CD4-positive, alpha-beta T cell (primary cell): Measurements from ENCODE around the gene MIPOL1. TPM values are rescaled to one million over a fixed set of nuclear protein-coding genes. Genes with fewer than 3 reads are reported as not detected.

ENCODE experiments used
- ATAC-seq: fragments of 200-7000 bp; cut with Tn5 transposase; one replicate; pipeline ENCODE4 v1.10.0; 2022; ENCODE audit warnings: mild to moderate bottlenecking; ENCODE audit not compliant: poor library complexity
- CTCF ChIA-PET: fragments of 350-600 bp; sonication (Branson Sonifier 250); formaldehyde crosslinking; loops from one replicate; lab custom pipeline; 2021; ENCODE audit warnings: antibody characterized with exemption, inconsistent platforms; lab: Charles Lee
- POLR2A ChIA-PET: fragments of 350-600 bp; sonication (Branson Sonifier 250); formaldehyde crosslinking; loops from one replicate; lab custom pipeline; 2021; ENCODE audit warnings: antibody characterized with exemption, inconsistent platforms; lab: Charles Lee
- DNase-seq, 14 experiments: peaks; one replicate each; pipeline ENCODE4 v3.0.0-alpha.2; 2013 to 2020; ENCODE audit warnings: mixed read lengths in 2 of 14
- H3K27ac ChIP-seq, 2 donors: one replicate each; pipeline versions ENCODE4 v1.5.1 to v1.7.0; 2013; ENCODE audit warnings: low read length in 2 of 2, low read depth in 1 of 2, mild to moderate bottlenecking in 1 of 2
- H3K27me3 ChIP-seq, 2 experiments: 1 replicate in 1 of 2; 2 replicates in 1 of 2; pipeline versions ENCODE4 v1.6.1 to v1.7.0; 2013; ENCODE audit warnings: low read length in 2 of 2, control low read depth in 1 of 2, mild to moderate bottlenecking in 1 of 2, moderate library complexity in 1 of 2; ENCODE audit not compliant: insufficient read depth in 2 of 2, control insufficient read depth in 1 of 2
- H3K36me3 ChIP-seq: one replicate; pipeline ENCODE4 v1.6.1; 2013; ENCODE audit warnings: low read length, control low read depth; ENCODE audit not compliant: insufficient read depth
- H3K4me1 ChIP-seq: one replicate; pipeline ENCODE4 v1.6.1; 2013; ENCODE audit warnings: low read length, control low read depth; ENCODE audit not compliant: insufficient read depth
- H3K4me3 ChIP-seq: one replicate; pipeline ENCODE4 v1.5.1; 2013; ENCODE audit warnings: mild to moderate bottlenecking, low read length, moderate library complexity
- H3K9me3 ChIP-seq, 2 experiments: 1 replicate in 1 of 2; 2 replicates in 1 of 2; pipeline versions ENCODE4 v1.6.1 to v1.7.0; 2013; ENCODE audit warnings: low read length in 2 of 2, mild to moderate bottlenecking in 2 of 2, control low read depth in 1 of 2, moderate library complexity in 1 of 2; ENCODE audit not compliant: control insufficient read depth in 1 of 2, insufficient read depth in 1 of 2
- H3K27ac Mint-ChIP-seq: one replicate; pipeline ENCODE4 v1.8.0; 2020; ENCODE audit warnings: mixed read lengths
- H3K27me3 Mint-ChIP-seq: one replicate; pipeline ENCODE4 v1.8.0; 2021; ENCODE audit warnings: mixed read lengths
- H3K36me3 Mint-ChIP-seq: one replicate; pipeline ENCODE4 v1.8.0; 2021; ENCODE audit warnings: low read depth, mixed read lengths
- H3K4me1 Mint-ChIP-seq: one replicate; pipeline ENCODE4 v1.8.0; 2021; ENCODE audit warnings: low read depth, mixed read lengths
- H3K4me3 Mint-ChIP-seq: one replicate; pipeline ENCODE4 v1.8.0; 2020; ENCODE audit warnings: mild to moderate bottlenecking, mixed read lengths
- H3K9me3 Mint-ChIP-seq: one replicate; pipeline ENCODE4 v1.8.0; 2020; ENCODE audit warnings: mixed read lengths
- CTCF ChIP-seq: fragments of 200-600 bp; IDR thresholded peaks from one replicate; pipeline ENCODE4 v1.8.0; 2022; ENCODE audit warnings: antibody characterized with exemption, mild to moderate bottlenecking
- intact Hi-C, 2 experiments: fragments of 100-400 bp; cut with DNase I in 1 of 2; cut with micrococcal nuclease in 1 of 2; formaldehyde crosslinking; loops; one replicate each; pipeline versions ENCODE4 v1.15.1 to v1.9.0; 2023 to 2025; cut with DNase I, micrococcal nuclease
- total RNA-seq, 174 experiments: library from RNA in 2 of 174; stranded (reverse) in 2 of 174; gene quantifications; one replicate each; pipeline ENCODE4 v1.2.3 and lab custom pipeline; 2021 to 2026

Gene MIPOL1
- total RNA-seq, 2 experiments from 2014 or later, result 0.30 TPM; not detected in 1

- peaks cover 0 to 46% of the 10 kb centered on the region in 2 experiments for H3K9me3 ChIP-seq
- peaks cover 82% of the 10 kb centered on the region for H3K27me3 Mint-ChIP-seq
Observed at GRCh38 chr14:37591311-37591940, 393.7 kb downstream of the MIPOL1 start.

DNA sequence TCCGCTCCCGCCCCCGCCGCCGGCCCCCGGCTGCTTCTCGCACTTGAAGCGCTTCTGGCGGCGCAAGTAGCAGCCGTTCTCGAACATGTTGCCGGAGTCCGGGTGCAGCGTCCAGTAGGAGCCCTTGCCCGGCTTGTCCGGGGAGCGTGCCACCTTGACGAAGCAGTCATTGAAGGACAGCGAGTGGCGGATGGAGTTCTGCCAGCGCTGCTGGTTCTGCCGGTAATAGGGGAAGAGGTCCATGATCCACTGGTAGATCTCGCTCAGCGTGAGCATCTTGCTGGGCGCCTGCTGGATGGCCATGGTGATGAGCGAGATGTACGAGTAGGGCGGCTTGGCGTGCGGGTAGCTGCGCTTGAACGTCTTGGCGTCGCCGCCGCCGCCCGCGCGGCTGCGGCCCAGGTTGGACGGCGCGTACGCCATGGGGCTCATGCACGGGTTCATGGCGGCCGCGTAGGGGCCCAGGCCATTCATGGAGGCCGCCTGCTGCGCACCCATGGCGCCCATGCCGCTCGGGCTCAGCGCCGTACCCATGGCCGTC is 394.3 kb downstream of the MIPOL1 start:
- H3K9me3 Mint-ChIP-seq, result peaks cover 7% of the 10 kb centered on the region
- no peak for ATAC-seq

More at GRCh38 chr14:37591311-37591940, 393.7 kb downstream of the MIPOL1 start:
- no peak overlapping the region for H3K27ac ChIP-seq
- TF ChIP-seq CTCF, result no peak
- H3K36me3 ChIP-seq, result no peaks in the 10 kb centered on the region
- CTCF ChIA-PET, result no interaction called here
- intact Hi-C loops, result no loop called here
- H3K4me3 Mint-ChIP-seq, result no peak overlapping the region
- H3K36me3 Mint-ChIP-seq, result no peaks in the 10 kb centered on the region
- ATAC-seq (no peak), DNase-seq (no peak)
- H3K9me3 Mint-ChIP-seq, result peaks cover 6% of the 10 kb centered on the region
- POLR2A ChIA-PET, result no interaction called here
- H3K4me3 ChIP-seq, result no peak overlapping the region
- H3K4me1 ChIP-seq, result peaks cover 17% of the 10 kb centered on the region
- H3K4me1 Mint-ChIP-seq, result peaks cover 13% of the 10 kb centered on the region
- H3K27ac Mint-ChIP-seq, result no peak overlapping the region
- peaks cover 66 to 86% of the 10 kb centered on the region in 2 experiments for H3K27me3 ChIP-seq

More for the DNA sequence above, 394.3 kb downstream of the MIPOL1 start:
- Histone ChIP-seq H3K36me3 (no peaks in the 10 kb centered on the region), H3K27me3 (peaks cover 71 to 88% of the 10 kb centered on the region in 2 experiments), H3K9me3 (peaks cover 0 to 46% of the 10 kb centered on the region in 2 experiments), H3K27ac (no peak overlapping the region), H3K4me1 (peaks cover 17% of the 10 kb centered on the region), H3K4me3 (no peak overlapping the region)
- Mint-ChIP-seq H3K4me3 (no peak overlapping the region), H3K27me3 (peaks cover 82% of the 10 kb centered on the region), H3K36me3 (no peaks in the 10 kb centered on the region), H3K4me1 (peaks cover 18% of the 10 kb centered on the region), H3K27ac (no peak overlapping the region)
- CTCF ChIA-PET, result no interaction called here
- POLR2A ChIA-PET, result no interaction called here
- TF ChIP-seq CTCF, result no peak
- no peak for DNase-seq
- intact Hi-C loops, result no loop called here
